IMR-90 (cell line): ENCODE results near the gene DSP. TPM values are rescaled to one million over a fixed set of nuclear protein-coding genes. Genes with fewer than 3 reads are reported as not detected.

Experiments used
- ATAC-seq: fragments of 200-7000 bp; cut with Tn5 transposase; 2 replicates; pipeline ENCODE4 v1.9.1; 2020; ENCODE audit warnings: low read depth, mild to moderate bottlenecking, moderate library complexity
- BruUV-seq: library from RNA; stranded (reverse); fragments of 400-500 nt; replicated peaks from 2 replicates; lab custom pipeline; 2021; lab: Mats Ljungman, UMichigan
- CTCF ChIA-PET: fragments of 300-600 bp; formaldehyde crosslinking; extraction: SDS; loops from one replicate; lab custom pipeline; 2021; ENCODE audit warnings: antibody characterized with exemption; lab: Yijun Ruan, JAX
- POLR2A ChIA-PET: fragments of 300-600 bp; sonication (Branson Sonifier 250); formaldehyde crosslinking; loops from one replicate; lab custom pipeline; 2022; ENCODE audit warnings: antibody characterized with exemption; ENCODE audit not compliant: unreplicated experiment; lab: Charles Lee
- DNase-seq: peaks from one replicate; pipeline ENCODE4 v3.0.0; 2013
- H2AFZ ChIP-seq: replicated peaks from 2 replicates; pipeline ENCODE3; 2013; ENCODE audit warnings: low read length, mild to moderate bottlenecking; ENCODE audit not compliant: poor library complexity
- H2AK5ac ChIP-seq: 2 replicates; pipeline ENCODE4 v1.6.1; 2013; ENCODE audit warnings: low read depth, low read length, inconsistent platforms
- H2AK9ac ChIP-seq: replicated peaks from 2 replicates; pipeline ENCODE3; 2013; ENCODE audit warnings: mild to moderate bottlenecking, low read depth, low read length, moderate library complexity; ENCODE audit not compliant: poor library complexity
- H2BK120ac ChIP-seq: 2 replicates; pipeline ENCODE4 v1.6.1; 2013; ENCODE audit warnings: low read depth, low read length, inconsistent platforms
- H2BK15ac ChIP-seq: 3 replicates; pipeline ENCODE4 v1.6.1; 2013; ENCODE audit warnings: low read depth, low read length, inconsistent platforms
- H2BK20ac ChIP-seq: 2 replicates; pipeline ENCODE4 v1.6.1; 2013; ENCODE audit warnings: low read depth, mild to moderate bottlenecking, inconsistent platforms, low read length, moderate library complexity
- H2BK5ac ChIP-seq: 2 replicates; pipeline ENCODE4 v1.6.1; 2013; ENCODE audit warnings: mild to moderate bottlenecking, low read depth, low read length, inconsistent platforms; ENCODE audit not compliant: poor library complexity, severe bottlenecking
- H3K14ac ChIP-seq: replicated peaks from 2 replicates; pipeline ENCODE4 v1.6.1; 2013; ENCODE audit warnings: low read depth, low read length, inconsistent platforms
- H3K18ac ChIP-seq: 2 replicates; pipeline ENCODE4 v1.6.1; 2013; ENCODE audit warnings: low read depth, low read length, control low read depth
- H3K23ac ChIP-seq: 2 replicates; pipeline ENCODE4 v1.6.1; 2013; ENCODE audit warnings: low read depth, low read length, inconsistent platforms
- H3K27ac ChIP-seq: 2 replicates; pipeline ENCODE4 v1.5.1; 2013; ENCODE audit warnings: mild to moderate bottlenecking, control low read depth, low read length; ENCODE audit not compliant: insufficient read depth
- H3K27me3 ChIP-seq: 2 replicates; pipeline ENCODE4 v1.6.1; 2013; ENCODE audit warnings: low read length; ENCODE audit not compliant: control insufficient read depth, insufficient read depth
- H3K36me3 ChIP-seq: 2 replicates; pipeline ENCODE4 v1.6.1; 2013; ENCODE audit warnings: low read length, mixed read lengths; ENCODE audit not compliant: control insufficient read depth, insufficient read depth
- H3K4ac ChIP-seq: 2 replicates; pipeline ENCODE4 v1.6.1; 2013; ENCODE audit warnings: low read depth, low read length, inconsistent platforms
- H3K4me1 ChIP-seq: 2 replicates; pipeline ENCODE4 v1.6.1; 2013; ENCODE audit warnings: low read length, mixed read lengths; ENCODE audit not compliant: control insufficient read depth, insufficient read depth
- H3K4me2 ChIP-seq: 2 replicates; pipeline ENCODE4 v1.6.1; 2013; ENCODE audit warnings: low read depth, mild to moderate bottlenecking, control low read depth, low read length, moderate library complexity
- H3K4me3 ChIP-seq: 2 replicates; pipeline ENCODE4 v1.5.1; 2013; ENCODE audit warnings: low read depth, mild to moderate bottlenecking, control low read depth, low read length, moderate library complexity; ENCODE audit not compliant: insufficient read depth
- H3K56ac ChIP-seq: 2 replicates; pipeline ENCODE4 v1.6.1; 2013; ENCODE audit warnings: low read length, inconsistent platforms; ENCODE audit not compliant: insufficient read depth; ENCODE audit errors: extremely low read depth
- H3K79me1 ChIP-seq, 2 experiments: 2 replicates each; pipeline ENCODE4 v1.6.1; 2013; ENCODE audit warnings: low read length in 2 of 2, inconsistent platforms in 1 of 2, low read depth in 1 of 2
- H3K9ac ChIP-seq: 2 replicates; pipeline ENCODE4 v1.6.1; 2013; ENCODE audit warnings: low read depth, low read length, control low read depth
- H3K9me1 ChIP-seq: 2 replicates; pipeline ENCODE4 v1.6.1; 2013; ENCODE audit warnings: low read length, inconsistent platforms; ENCODE audit not compliant: insufficient read depth
- H3K9me3 ChIP-seq: 2 replicates; pipeline ENCODE4 v1.6.1; 2013; ENCODE audit warnings: low read length; ENCODE audit not compliant: control insufficient read depth, insufficient read depth
- H4K20me1 ChIP-seq: 2 replicates; pipeline ENCODE4 v1.6.1; 2013; ENCODE audit warnings: low read length, inconsistent platforms; ENCODE audit not compliant: insufficient read depth
- H4K5ac ChIP-seq: 2 replicates; pipeline ENCODE4 v1.6.1; 2013; ENCODE audit warnings: mild to moderate bottlenecking, low read depth, low read length, control low read depth
- H4K8ac ChIP-seq, 2 experiments: 2 replicates each; pipeline ENCODE4 v1.6.1; 2013; ENCODE audit warnings: low read depth in 2 of 2, low read length in 2 of 2, control low read depth in 1 of 2, inconsistent platforms in 1 of 2
- H4K91ac ChIP-seq: 2 replicates; pipeline ENCODE4 v1.6.1; 2013; ENCODE audit warnings: low read depth, low read length, inconsistent platforms; ENCODE audit not compliant: insufficient read depth
- MAFK ChIP-seq: IDR thresholded peaks from 2 replicates; pipeline ENCODE4 v1.6.1; 2012; ENCODE audit warnings: low read depth, low read length, improper control_type of control experiment
- RAD21 ChIP-seq: IDR thresholded peaks from 2 replicates; pipeline ENCODE4 v1.6.1; 2012; ENCODE audit warnings: low read length, improper control_type of control experiment
- WGBS, 2 experiments: methylation state at CpG; one replicate each; pipeline versions ENCODE4 v1.1.5 to v1.1.7; 2013; ENCODE audit warnings: missing lambda C conversion rate in 2 of 2; ENCODE audit not compliant: insufficient read length in 1 of 2; ENCODE audit errors: extremely low coverage in 2 of 2; 5-methylcytosine and 5-hydroxymethylcytosine counted together
- dilution Hi-C: fragments of 300-500 bp; cut with HindIII; formaldehyde crosslinking; loops from one replicate; pipeline ENCODE4 v1.14.3; 2018; ENCODE audit warnings: low sequenced_read_pairs; ENCODE audit not compliant: unreplicated experiment
- in situ Hi-C: fragments of 300-500 bp; cut with MboI; formaldehyde crosslinking; loops from 3 replicates; pipeline ENCODE4 v1.14.3; 2019; ENCODE audit warnings: low sequenced_read_pairs, inconsistent platforms, mixed read lengths
- intact Hi-C: fragments of 100-400 bp; cut with micrococcal nuclease; formaldehyde crosslinking; loops from 2 replicates; pipeline ENCODE4 v1.10.0; 2022
- polyA plus RNA-seq, 3 experiments: library from polyadenylated mRNA; depleted of rRNA; stranded (reverse); fragments of >200 nt; gene quantifications; 2 replicates each; pipeline ENCODE4 v1.2.3, GENCODE V29; 2012; ENCODE audit warnings: low replicate concordance in 1 of 3
- total RNA-seq: library from RNA; depleted of rRNA; stranded (reverse); fragments of >200 nt; gene quantifications from 2 replicates; pipeline ENCODE4 v1.2.3, GENCODE V29; 2012

DSP gene
- total and polyA plus RNA-seq, 2 of the 4 experiments (the other 2 are of a cell fraction): 7.1 to 20.1 TPM

DNA sequence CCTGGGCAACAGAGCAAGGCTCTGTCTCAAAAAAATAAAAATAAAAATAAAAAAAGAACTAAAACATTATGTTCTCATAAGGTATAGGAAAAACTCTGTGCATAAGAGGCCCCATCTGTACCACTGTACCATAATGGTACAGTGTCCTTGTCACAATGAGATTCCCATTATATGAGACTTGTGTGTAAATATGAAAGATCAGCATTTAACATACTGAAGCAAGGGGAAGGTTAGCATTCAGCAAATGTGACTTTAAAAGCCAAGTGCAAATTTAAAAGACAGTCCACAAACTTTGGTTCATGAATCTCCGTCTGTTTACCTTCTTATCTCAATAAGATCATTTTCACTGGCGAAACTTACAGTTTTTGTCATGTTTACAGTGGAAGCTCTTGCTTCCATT is 16.2 kb downstream of the DSP start:
- BruUV-seq: no TSS peak
- Histone ChIP-seq H2AFZ (no peak overlapping the region), H2AK9ac (no peak overlapping the region), H3K9me3 (no peaks in the 10 kb centered on the region), H3K4ac (no peak overlapping the region), H2BK20ac (no peak overlapping the region), H3K27me3 (no peaks in the 10 kb centered on the region; the same call in 1 of the 2 replicates), H2BK5ac (no peak overlapping the region), H3K4me3 (no peak overlapping the region), H2AK5ac (no peak overlapping the region), H3K18ac (no peak overlapping the region), H3K4me2 (no peak overlapping the region), H2BK120ac (no peak overlapping the region), H3K79me1 (peaks cover 3 to 16% of the 10 kb centered on the region in 2 experiments; a peak in 1 of 4 replicates), H3K9me1 (peaks cover 10% of the 10 kb centered on the region; the same call in 1 of the 2 replicates), H4K91ac (no peak overlapping the region), H3K14ac (no peak overlapping the region), H3K56ac (no peak overlapping the region), H3K9ac (no peak overlapping the region), H3K4me1 (0 out of 2 replicates have a peak, but pooled peaks cover 3% of the 10 kb centered on the region), H3K23ac (no peak overlapping the region), H3K36me3 (peaks cover 4% of the 10 kb centered on the region; the same call in 1 of the 2 replicates), H4K20me1 (no peaks in the 10 kb centered on the region; the same call in 1 of the 2 replicates), H2BK15ac (no peak overlapping the region), H3K27ac (no peak overlapping the region), H4K5ac (no peak overlapping the region), H4K8ac (no peak overlapping the region)
- no peak for ATAC-seq
- POLR2A ChIA-PET: no interaction called here
- no peak for TF ChIP-seq RAD21
- peak; percentile 71 for TF ChIP-seq MAFK
- dilution Hi-C loops (no loop called here), intact Hi-C loops (no loop called here), in situ Hi-C loops (no loop called here)
- no CpG with 5 or more reads among the region's 2 CpGs for WGBS, 2 experiments
- CTCF ChIA-PET: no interaction called here
- no peak for DNase-seq
